Measurements from ENCODE around the gene PAM.

PAM gene

GRCh38 chr5:102742215-102742614 lies 12.9 kb upstream of the PAM start (continued):
- TF ChIP-seq TSHZ2 (CRISPR knock-in tag; IDR thresholded peaks at IDR 0.05) (no peak), ZC3H10 (CRISPR knock-in tag; IDR thresholded peaks at IDR 0.05) (no peak)

DNA sequence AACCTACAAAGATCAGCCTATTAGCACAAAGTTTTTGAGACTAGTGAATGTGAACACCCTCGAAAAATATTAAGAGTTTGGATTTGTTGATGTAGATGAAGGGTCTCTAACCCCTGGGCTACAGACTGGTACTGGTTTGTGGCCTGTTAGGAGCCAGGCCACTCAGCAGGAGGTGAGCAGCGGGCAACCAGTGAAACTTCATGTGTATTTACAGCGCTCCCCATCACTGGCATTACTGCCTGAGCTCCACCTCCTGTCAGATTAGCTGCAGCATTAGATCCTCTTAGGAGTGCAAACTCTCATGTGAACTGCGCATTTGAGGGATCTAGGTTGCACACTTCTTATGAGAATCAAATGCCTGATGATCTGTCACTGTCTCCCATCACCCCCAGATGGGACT lies 11.2 kb upstream of the PAM start:
- ATAC-seq, result no peak
- no peak for TF ChIP-seq ZFP3 (CRISPR knock-in tag; IDR thresholded peaks at IDR 0.05)
- TF ChIP-seq ZNF565 (CRISPR knock-in tag; conservative IDR thresholded peaks at IDR 0.05; ENCODE audit: low read depth), result no peak
- TF ChIP-seq TSHZ2 (CRISPR knock-in tag; IDR thresholded peaks at IDR 0.05), result no peak
- no peak for TF ChIP-seq RARB (CRISPR knock-in tag; IDR thresholded peaks at IDR 0.05)
- no peak for TF ChIP-seq PPARA (CRISPR knock-in tag; IDR thresholded peaks at IDR 0.05; ENCODE audit: borderline replicate concordance)
- no peak for TF ChIP-seq OSR1 (CRISPR knock-in tag; IDR thresholded peaks at IDR 0.05)

- no peak for ATAC-seq
- TF ChIP-seq CSDC2 (CRISPR knock-in tag; IDR thresholded peaks at IDR 0.05) (no peak), ZC3H10 (CRISPR knock-in tag; IDR thresholded peaks at IDR 0.05) (no peak), CREB5 (CRISPR knock-in tag; IDR thresholded peaks at IDR 0.05; ENCODE audit: low read depth) (no peak), PPARA (CRISPR knock-in tag; IDR thresholded peaks at IDR 0.05; ENCODE audit: borderline replicate concordance) (no peak), POU6F1 (CRISPR knock-in tag; IDR thresholded peaks at IDR 0.05; ENCODE audit: borderline replicate concordance, low read depth) (no peak), ZFP30 (CRISPR knock-in tag; IDR thresholded peaks at IDR 0.05) (no peak), GLIS3 (CRISPR knock-in tag; IDR thresholded peaks at IDR 0.05) (no peak), TCF4 (CRISPR knock-in tag; IDR thresholded peaks at IDR 0.05; ENCODE audit: borderline replicate concordance) (no peak), TOX (CRISPR knock-in tag; IDR thresholded peaks at IDR 0.05; ENCODE audit: borderline replicate concordance) (no peak), ZNF565 (CRISPR knock-in tag; conservative IDR thresholded peaks at IDR 0.05; ENCODE audit: low read depth) (no peak)
These were observed 7.5 kb upstream of the PAM start for GRCh38 chr5:102747386-102748166.

DNA sequence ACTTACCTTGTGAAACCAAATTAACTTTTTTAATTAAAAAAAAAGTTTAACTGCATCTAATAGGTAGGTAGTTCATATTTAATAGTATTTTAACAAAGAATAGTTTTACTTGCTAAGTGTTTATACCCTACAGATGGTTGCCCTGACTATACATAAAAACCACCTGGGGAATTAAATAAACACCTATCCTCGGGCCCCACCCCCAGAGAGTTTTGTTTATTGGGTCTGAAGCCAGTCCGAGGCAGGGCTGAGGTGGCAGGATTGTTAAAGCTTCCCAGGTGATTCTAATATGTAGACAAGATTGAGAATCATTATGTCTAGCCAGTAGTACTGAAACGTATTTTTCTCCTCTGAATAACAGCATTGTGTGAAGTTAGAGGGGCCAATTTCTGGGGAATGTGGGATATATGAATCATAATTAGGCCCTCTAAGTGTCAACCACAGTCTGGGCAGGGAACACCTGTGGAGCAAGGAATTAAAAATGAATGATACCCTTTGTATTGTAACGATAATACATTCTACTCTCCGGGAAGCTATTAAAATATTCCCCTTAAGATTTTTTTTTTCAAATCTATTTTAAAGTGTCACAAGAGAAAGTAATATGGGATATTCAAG lies 5.6 kb upstream of the PAM start:
- ATAC-seq, result no peak
- TF ChIP-seq SNAI2 (CRISPR knock-in tag; IDR thresholded peaks at IDR 0.05) (no peak), RARB (CRISPR knock-in tag; IDR thresholded peaks at IDR 0.05) (no peak), POU6F1 (CRISPR knock-in tag; IDR thresholded peaks at IDR 0.05; ENCODE audit: borderline replicate concordance, low read depth) (no peak), PPARA (CRISPR knock-in tag; IDR thresholded peaks at IDR 0.05; ENCODE audit: borderline replicate concordance) (no peak), TOX (CRISPR knock-in tag; IDR thresholded peaks at IDR 0.05; ENCODE audit: borderline replicate concordance) (no peak), ZNF8 (CRISPR knock-in tag; IDR thresholded peaks at IDR 0.05) (no peak), CREB5 (CRISPR knock-in tag; IDR thresholded peaks at IDR 0.05; ENCODE audit: low read depth) (no peak), ZFP30 (CRISPR knock-in tag; IDR thresholded peaks at IDR 0.05) (no peak), ZNF565 (CRISPR knock-in tag; conservative IDR thresholded peaks at IDR 0.05; ENCODE audit: low read depth) (no peak)
- TF ChIP-seq, protein P1, sequence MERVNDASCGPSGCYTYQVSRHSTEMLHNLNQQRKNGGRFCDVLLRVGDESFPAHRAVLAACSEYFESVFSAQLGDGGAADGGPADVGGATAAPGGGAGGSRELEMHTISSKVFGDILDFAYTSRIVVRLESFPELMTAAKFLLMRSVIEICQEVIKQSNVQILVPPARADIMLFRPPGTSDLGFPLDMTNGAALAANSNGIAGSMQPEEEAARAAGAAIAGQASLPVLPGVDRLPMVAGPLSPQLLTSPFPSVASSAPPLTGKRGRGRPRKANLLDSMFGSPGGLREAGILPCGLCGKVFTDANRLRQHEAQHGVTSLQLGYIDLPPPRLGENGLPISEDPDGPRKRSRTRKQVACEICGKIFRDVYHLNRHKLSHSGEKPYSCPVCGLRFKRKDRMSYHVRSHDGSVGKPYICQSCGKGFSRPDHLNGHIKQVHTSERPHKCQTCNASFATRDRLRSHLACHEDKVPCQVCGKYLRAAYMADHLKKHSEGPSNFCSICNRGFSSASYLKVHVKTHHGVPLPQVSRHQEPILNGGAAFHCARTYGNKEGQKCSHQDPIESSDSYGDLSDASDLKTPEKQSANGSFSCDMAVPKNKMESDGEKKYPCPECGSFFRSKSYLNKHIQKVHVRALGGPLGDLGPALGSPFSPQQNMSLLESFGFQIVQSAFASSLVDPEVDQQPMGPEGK (CRISPR knock-in tag; IDR thresholded peaks at IDR 0.05; ENCODE audit: borderline replicate concordance), result no peak

Data from SK-N-SH treated with all-trans-retinoic acid at 6 μM for 48 hours (cell line).